ENCODE data around the gene BRI3. TPM values are rescaled to one million over a fixed set of nuclear protein-coding genes. Genes with fewer than 3 reads are reported as not detected.

The BRI3 gene, protein sequence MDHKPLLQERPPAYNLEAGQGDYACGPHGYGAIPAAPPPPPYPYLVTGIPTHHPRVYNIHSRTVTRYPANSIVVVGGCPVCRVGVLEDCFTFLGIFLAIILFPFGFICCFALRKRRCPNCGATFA
- 55.0 and 70.3 TPM in 2 replicates for total RNA-seq

GRCh38 chr7:98280791-98281756 is at the start of gene BRI3:
BRI3 (plus strand) TSS chr7:98281686; CDS start chr7:98281796, 110 bp downstream.

GRCh38 chr7:98251601-98252424 is 29.7 kb upstream of the BRI3 start, which contains the start of gene TECPR1:
TECPR1 (minus strand) TSS chr7:98252232; CDS start chr7:98246146, 6,086 bp downstream.

Other genes with a start within 250 kb of the BRI3 start
- 5.2 and 11.5 TPM in 2 replicates for gene LMTK2, start 174.8 kb upstream of the BRI3 start, total RNA-seq
- 0.13 and 0.16 TPM in 2 replicates for gene BHLHA15, start 70.2 kb upstream of the BRI3 start, total RNA-seq
- gene TECPR1, start 29.5 kb upstream of the BRI3 start, total RNA-seq, result 64.2 and 64.4 TPM in 2 replicates
- gene BAIAP2L1, start 119.4 kb downstream of the BRI3 start, total RNA-seq, result 0.31 and 1.3 TPM in 2 replicates